Kidney (tissue), 14 donors: ENCODE results near the gene BRINP1. TPM values are rescaled to one million over a fixed set of nuclear protein-coding genes. Genes with fewer than 3 reads are reported as not detected.

ENCODE experiments used
- DNase-seq, 5 donors: peaks; one replicate each; pipeline ENCODE4 v3.0.0-alpha.2; 2013 to 2020
- FAIRE-seq: peaks from 2 replicates; lab custom pipeline; 2012; peaks lifted over from hg19 to GRCh38; lab: Jason Lieb, UNC
- H3K27ac ChIP-seq, 2 donors: one replicate each; pipeline ENCODE4 v1.7.0; 2013; ENCODE audit warnings: low read depth in 2 of 2, low read length in 2 of 2, inconsistent platforms in 1 of 2
- H3K27me3 ChIP-seq: one replicate; pipeline ENCODE4 v1.7.1; 2013; ENCODE audit warnings: low read length, inconsistent platforms; ENCODE audit not compliant: control insufficient read depth, insufficient read depth
- H3K36me3 ChIP-seq, 3 donors: one replicate each; pipeline versions ENCODE4 v1.7.0 to v1.7.1; 2013; ENCODE audit warnings: low read length in 3 of 3, control low read depth in 1 of 3, inconsistent platforms in 1 of 3; ENCODE audit not compliant: insufficient read depth in 3 of 3, control insufficient read depth in 2 of 3
- H3K4me1 ChIP-seq, 3 donors: one replicate each; pipeline versions ENCODE4 v1.7.0 to v1.7.1; 2013; ENCODE audit warnings: low read length in 3 of 3, inconsistent platforms in 1 of 3, low read depth in 1 of 3; ENCODE audit not compliant: control insufficient read depth in 2 of 3, insufficient read depth in 2 of 3
- H3K4me3 ChIP-seq, 3 donors: one replicate each; pipeline versions ENCODE4 v1.7.0 to v1.8.1; 2013; ENCODE audit warnings: low read length in 3 of 3, control low read depth in 1 of 3, inconsistent platforms in 1 of 3
- H3K9ac ChIP-seq, 3 donors: one replicate each; pipeline versions ENCODE4 v1.7.0 to v1.7.1; 2013; ENCODE audit warnings: low read length in 3 of 3, control low read depth in 1 of 3, inconsistent platforms in 1 of 3
- H3K9me3 ChIP-seq, 3 donors: one replicate each; pipeline versions ENCODE4 v1.7.0 to v1.7.1; 2013; ENCODE audit warnings: low read length in 3 of 3, control low read depth in 1 of 3, inconsistent platforms in 1 of 3; ENCODE audit not compliant: control insufficient read depth in 2 of 3, insufficient read depth in 1 of 3
- intact Hi-C: fragments of 100-400 bp; cut with DNase I; formaldehyde crosslinking; loops from one replicate; pipeline ENCODE4 v1.11.1; 2022
- polyA plus RNA-seq: library from polyadenylated mRNA; stranded (reverse); fragments of 350-450 nt; fragmentation: Illumina TruSeq; extraction: RNeasy Lipid Tissue Mini Kit (QIAGEN cat#74804); gene quantifications from one replicate; pipeline ENCODE4 v1.2.3, GENCODE V29; 2014; ENCODE audit warnings: low read depth, low replicate concordance; ENCODE audit not compliant: insufficient read depth
- total RNA-seq: library from RNA; stranded (reverse); fragmentation: NEBNext Ultra II Directional; extraction: Animal tissue kit (Norgen Biotek cat#: 25700); gene quantifications from one replicate; pipeline ENCODE4 v1.2.1, GENCODE V29; 2021
- TF ChIP-seq, protein P1 (sequence below): IDR thresholded peaks from 3 replicates; pipeline ENCODE4 v1.5.1; 2012; ENCODE audit warnings: mild to moderate bottlenecking, moderate library complexity, borderline replicate concordance; ENCODE audit not compliant: insufficient read depth; ENCODE audit errors: extremely low read depth
- donor health status: control.
- donor health status: control.
- donor health status: control.
- donor health status: control.
- donor health status: control.
- donor health status: DM: yes; HTN: yes; CAD: no.
- donor health status: Normal renal cell carcinoma (clear cell type).

Gene BRINP1
- total and polyA plus RNA-seq, 2 donors from 2014 or later = 0.84 to 1.4 TPM

DNA sequence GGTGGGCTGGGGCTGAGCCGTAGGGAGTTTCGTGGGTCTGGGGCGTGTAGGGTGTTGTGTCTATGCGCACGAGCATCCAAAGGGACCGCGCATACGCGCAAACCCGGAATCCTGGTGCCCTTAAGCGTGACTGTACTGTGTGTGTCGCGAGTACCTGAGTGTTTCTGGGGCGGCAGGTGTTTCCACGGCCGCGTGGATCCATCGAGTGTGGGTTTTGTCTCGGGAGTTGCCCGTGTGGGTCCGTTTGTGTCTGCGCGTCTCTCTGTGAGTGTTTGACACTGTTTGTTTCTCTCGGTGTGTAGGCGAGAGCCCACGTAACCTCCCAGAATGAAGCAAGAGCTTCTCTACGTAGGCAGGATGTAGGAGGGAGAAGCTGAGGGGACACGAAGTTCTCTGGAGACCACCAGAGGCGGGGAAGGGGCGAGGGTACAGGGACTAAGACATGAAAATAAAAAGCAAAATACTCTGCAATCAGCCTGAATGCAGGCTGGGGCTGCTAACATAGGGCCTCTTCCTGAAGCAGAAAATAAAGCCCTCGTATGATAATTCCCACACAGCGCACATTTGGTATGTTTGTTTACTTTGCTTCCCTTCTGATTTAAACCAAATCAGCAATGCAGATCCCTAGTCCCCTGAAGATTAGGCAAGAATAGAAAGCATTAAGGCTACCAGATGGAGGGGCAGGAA is 588 bp upstream of the BRINP1 start:
- DNase-seq = no peak
- no peak overlapping the region for H3K27ac ChIP-seq
- TF ChIP-seq, protein P1, sequence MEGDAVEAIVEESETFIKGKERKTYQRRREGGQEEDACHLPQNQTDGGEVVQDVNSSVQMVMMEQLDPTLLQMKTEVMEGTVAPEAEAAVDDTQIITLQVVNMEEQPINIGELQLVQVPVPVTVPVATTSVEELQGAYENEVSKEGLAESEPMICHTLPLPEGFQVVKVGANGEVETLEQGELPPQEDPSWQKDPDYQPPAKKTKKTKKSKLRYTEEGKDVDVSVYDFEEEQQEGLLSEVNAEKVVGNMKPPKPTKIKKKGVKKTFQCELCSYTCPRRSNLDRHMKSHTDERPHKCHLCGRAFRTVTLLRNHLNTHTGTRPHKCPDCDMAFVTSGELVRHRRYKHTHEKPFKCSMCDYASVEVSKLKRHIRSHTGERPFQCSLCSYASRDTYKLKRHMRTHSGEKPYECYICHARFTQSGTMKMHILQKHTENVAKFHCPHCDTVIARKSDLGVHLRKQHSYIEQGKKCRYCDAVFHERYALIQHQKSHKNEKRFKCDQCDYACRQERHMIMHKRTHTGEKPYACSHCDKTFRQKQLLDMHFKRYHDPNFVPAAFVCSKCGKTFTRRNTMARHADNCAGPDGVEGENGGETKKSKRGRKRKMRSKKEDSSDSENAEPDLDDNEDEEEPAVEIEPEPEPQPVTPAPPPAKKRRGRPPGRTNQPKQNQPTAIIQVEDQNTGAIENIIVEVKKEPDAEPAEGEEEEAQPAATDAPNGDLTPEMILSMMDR = no peak
- H3K9ac ChIP-seq = no peak overlapping the region
- FAIRE-seq = no peak
- intact Hi-C loops = no loop called here
- no peaks in the 10 kb centered on the region for H3K36me3 ChIP-seq
- no peaks in the 10 kb centered on the region for H3K9me3 ChIP-seq
- peak overlapping the region in 1 of 3 donors; percentile 44 for H3K4me3 ChIP-seq
- peaks cover 5% of the 10 kb centered on the region for H3K27me3 ChIP-seq
- no peaks in the 10 kb centered on the region for H3K4me1 ChIP-seq

DNA sequence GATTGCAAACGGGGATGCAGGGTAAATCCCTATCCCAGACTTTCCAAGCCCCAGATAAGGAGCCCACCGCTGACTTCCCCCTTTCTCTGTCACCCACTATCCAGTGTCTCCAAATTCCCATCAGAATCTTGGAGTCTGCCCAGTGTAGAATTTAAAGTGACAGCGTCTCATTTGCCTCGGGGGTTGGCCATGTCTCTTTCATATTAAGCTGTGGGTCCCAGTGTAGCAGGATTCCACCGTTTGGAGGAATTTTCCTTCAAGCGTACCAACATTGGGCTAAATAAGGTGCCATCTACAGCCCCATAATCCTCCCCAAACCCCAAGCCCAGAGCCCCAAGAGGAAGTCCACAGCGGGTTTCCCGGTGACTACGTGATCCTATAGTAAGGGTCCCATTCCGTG is 1.1 kb downstream of the BRINP1 start:
- no peaks in the 10 kb centered on the region for H3K4me1 ChIP-seq
- intact Hi-C loops = no loop called here
- no peaks in the 10 kb centered on the region for H3K36me3 ChIP-seq
- peak overlapping the region in 1 of 3 donors; percentile 51 for H3K9ac ChIP-seq
- peak overlapping the region in 2 of 3 donors; percentile 53 to 77 for H3K4me3 ChIP-seq
- no peaks in the 10 kb centered on the region for H3K9me3 ChIP-seq
- DNase-seq (no peak), FAIRE-seq (no peak)
- no peak overlapping the region for H3K27ac ChIP-seq
- TF ChIP-seq, protein P1 = no peak
- peaks cover 5% of the 10 kb centered on the region for H3K27me3 ChIP-seq

DNA sequence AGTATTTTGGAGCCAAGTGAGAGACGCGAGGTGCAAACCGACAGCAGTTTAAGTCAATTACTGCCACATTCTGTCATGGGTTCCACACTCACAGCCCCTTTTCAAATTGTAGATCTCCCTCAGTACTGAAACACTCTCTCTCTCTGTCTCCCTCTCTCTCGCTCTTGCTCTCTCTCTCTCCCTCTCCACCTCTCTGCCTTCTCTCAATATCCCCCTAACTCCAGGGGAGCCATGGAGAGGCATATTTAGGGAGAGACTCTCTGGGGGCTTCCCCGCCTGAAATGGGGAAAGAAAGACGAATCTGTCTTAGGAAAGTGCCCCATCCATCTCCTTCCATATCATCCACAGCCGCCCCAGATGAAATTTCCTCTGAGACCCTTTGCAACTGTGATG is 1.6 kb downstream of the BRINP1 start:
- DNase-seq (no peak), FAIRE-seq (no peak)
- peaks cover 5% of the 10 kb centered on the region for H3K27me3 ChIP-seq
- H3K36me3 ChIP-seq = no peaks in the 10 kb centered on the region
- no peaks in the 10 kb centered on the region for H3K9me3 ChIP-seq
- H3K9ac ChIP-seq = no peak overlapping the region
- TF ChIP-seq, protein P1 = no peak
- intact Hi-C loops = no loop called here
- peak overlapping the region in 1 of 3 donors; percentile 53 for H3K4me3 ChIP-seq
- no peak overlapping the region for H3K27ac ChIP-seq
- H3K4me1 ChIP-seq = no peaks in the 10 kb centered on the region
